HEK293 (cell line): ENCODE data around the gene GRM5.

ENCODE experiments used
- CTCF ChIA-PET: fragments of 350-600 bp; formaldehyde crosslinking; extraction: SDS; loops from one replicate; lab custom pipeline; 2021; ENCODE audit warnings: antibody characterized with exemption; lab: Yijun Ruan, JAX
- POLR2A ChIA-PET: fragments of 300-600 bp; formaldehyde crosslinking; extraction: SDS; loops from one replicate; lab custom pipeline; 2020; ENCODE audit warnings: antibody characterized with exemption, inconsistent platforms; lab: Yijun Ruan, JAX
- H3K27ac ChIP-seq: fragments of 200-500 bp; sonication (Bioruptor generic); 2 replicates; pipeline ENCODE4 v1.5.1; 2014; ENCODE audit warnings: low read depth, low read length, control low read depth, inconsistent platforms; ENCODE audit errors: extremely low read depth
- H3K36me3 ChIP-seq, 2 experiments: fragments of 200-500 bp in 1 of 2; sonication (Bioruptor generic) in 1 of 2; 1 replicate in 1 of 2; 2 replicates in 1 of 2; pipeline ENCODE4 v1.5.1; 2014 to 2017; ENCODE audit warnings: inconsistent platforms in 2 of 2, low read length in 2 of 2; ENCODE audit not compliant: control insufficient read depth in 2 of 2, insufficient read depth in 1 of 2
- H3K4me1 ChIP-seq: fragments of 200-500 bp; sonication (Bioruptor generic); 2 replicates; pipeline ENCODE4 v1.5.1; 2014; ENCODE audit warnings: mild to moderate bottlenecking, low read length, inconsistent platforms; ENCODE audit not compliant: control insufficient read depth, insufficient read depth
- H3K4me3 ChIP-seq: 2 replicates; pipeline ENCODE4 v1.5.1; 2011; ENCODE audit warnings: low read depth, mild to moderate bottlenecking, control low read depth, low read length, moderate library complexity
- H3K9me3 ChIP-seq: fragments of 200-500 bp; sonication (Bioruptor generic); 2 replicates; pipeline ENCODE4 v1.5.1; 2014; ENCODE audit warnings: low read depth, low read length, inconsistent platforms; ENCODE audit not compliant: control insufficient read depth, insufficient read depth
- BCL11B ChIP-seq: fragments of 450-650 bp; formaldehyde crosslinking; IDR thresholded peaks from 2 replicates; pipeline ENCODE4 v1.5.1; 2016; ENCODE audit warnings: low read depth, missing biosample characterization, missing genetic modification characterization
- GLI2 ChIP-seq: fragments of 450-650 bp; formaldehyde crosslinking; IDR thresholded peaks from 2 replicates; pipeline ENCODE4; 2017; ENCODE audit warnings: missing biosample characterization, missing genetic modification characterization, low read depth, borderline replicate concordance
- IKZF3 ChIP-seq: fragments of 450-650 bp; IDR thresholded peaks from 2 replicates; pipeline ENCODE4 v1.5.0; 2018; ENCODE audit warnings: missing biosample characterization, mild to moderate bottlenecking, missing genetic modification characterization, moderate library complexity
- KLF16 ChIP-seq: fragments of 450-650 bp; formaldehyde crosslinking; IDR thresholded peaks from 2 replicates; pipeline ENCODE4 v1.5.1; 2017; ENCODE audit warnings: missing biosample characterization, missing genetic modification characterization
- MEIS1 ChIP-seq: sonication (generic); formaldehyde crosslinking; IDR thresholded peaks from 2 replicates; pipeline ENCODE4 v1.8.1; 2022; ENCODE audit warnings: missing genetic modification reagents, mild to moderate bottlenecking, borderline replicate concordance
- MYNN ChIP-seq: fragments of 450-650 bp; formaldehyde crosslinking; IDR thresholded peaks from 2 replicates; pipeline ENCODE4 v1.5.1; 2016; ENCODE audit warnings: missing biosample characterization, missing genetic modification characterization, borderline replicate concordance
- OSR2 ChIP-seq: fragments of 450-650 bp; formaldehyde crosslinking; IDR thresholded peaks from 2 replicates; pipeline ENCODE4 v1.5.1; 2016; ENCODE audit warnings: missing biosample characterization, missing genetic modification characterization
- PBX3 ChIP-seq: sonication (generic); formaldehyde crosslinking; IDR thresholded peaks from 2 replicates; pipeline ENCODE4 v1.8.1; 2022; ENCODE audit warnings: mild to moderate bottlenecking, moderate library complexity, missing genetic modification reagents
- SP7 ChIP-seq: fragments of 450-650 bp; formaldehyde crosslinking; IDR thresholded peaks from 2 replicates; pipeline ENCODE4 v1.5.1; 2016; ENCODE audit warnings: missing biosample characterization, missing genetic modification characterization
- ZBTB20 ChIP-seq: fragments of 450-650 bp; formaldehyde crosslinking; IDR thresholded peaks from 2 replicates; pipeline ENCODE4 v1.5.1; 2016; ENCODE audit warnings: missing biosample characterization, missing genetic modification characterization
- ZBTB21 ChIP-seq: fragments of 450-650 bp; formaldehyde crosslinking; IDR thresholded peaks from 2 replicates; pipeline ENCODE4 v1.5.1; 2017; ENCODE audit warnings: missing biosample characterization, missing genetic modification characterization
- ZBTB49 ChIP-seq: fragments of 450-650 bp; formaldehyde crosslinking; IDR thresholded peaks from 2 replicates; pipeline ENCODE4 v1.5.1; 2016; ENCODE audit warnings: missing biosample characterization, missing genetic modification characterization, low read depth
- ZNF121 ChIP-seq: fragments of 450-650 bp; formaldehyde crosslinking; IDR thresholded peaks from 2 replicates; pipeline ENCODE4 v1.5.1; 2016; ENCODE audit warnings: missing biosample characterization, missing genetic modification characterization
- ZNF175 ChIP-seq: fragments of 450-650 bp; formaldehyde crosslinking; IDR thresholded peaks from 2 replicates; pipeline ENCODE4 v1.5.1; 2016; ENCODE audit warnings: missing biosample characterization, missing genetic modification characterization
- ZNF18 ChIP-seq: fragments of 450-650 bp; formaldehyde crosslinking; IDR thresholded peaks from 2 replicates; pipeline ENCODE4 v1.5.1; 2016; ENCODE audit warnings: missing biosample characterization, missing genetic modification characterization
- ZNF214 ChIP-seq: fragments of 450-650 bp; formaldehyde crosslinking; IDR thresholded peaks from 2 replicates; pipeline ENCODE4 v1.5.1; 2017; ENCODE audit warnings: missing biosample characterization, mild to moderate bottlenecking, missing genetic modification characterization, borderline replicate concordance
- ZNF274 ChIP-seq, 2 experiments: fragments of 200-500 bp in 1 of 2; fragments of 450-650 bp in 1 of 2; sonication (Bioruptor generic) in 1 of 2; formaldehyde crosslinking in 1 of 2; IDR thresholded peaks; 2 replicates each; pipeline versions ENCODE4 v1.5.1 to v1.6.1; 2014 to 2016; ENCODE audit warnings: borderline replicate concordance in 1 of 2, inconsistent platforms in 1 of 2, low read length in 1 of 2, missing biosample characterization in 1 of 2, missing genetic modification characterization in 1 of 2
- ZNF335 ChIP-seq: fragments of 450-650 bp; formaldehyde crosslinking; conservative IDR thresholded peaks from 2 replicates; pipeline ENCODE4 v1.5.1; 2016; ENCODE audit warnings: missing biosample characterization, missing genetic modification characterization
- ZNF341 ChIP-seq: fragments of 450-650 bp; formaldehyde crosslinking; IDR thresholded peaks from 2 replicates; pipeline ENCODE4; 2016; ENCODE audit warnings: low read depth, missing biosample characterization, missing genetic modification characterization
- ZNF488 ChIP-seq: fragments of 450-650 bp; formaldehyde crosslinking; IDR thresholded peaks from 2 replicates; pipeline ENCODE4 v1.5.1; 2016; ENCODE audit warnings: missing biosample characterization, missing genetic modification characterization
- ZNF549 ChIP-seq: fragments of 450-650 bp; IDR thresholded peaks from 2 replicates; pipeline ENCODE4 v1.5.1; 2018; ENCODE audit warnings: missing biosample characterization, missing genetic modification characterization, mild to moderate bottlenecking, inconsistent platforms, moderate library complexity
- ZNF580 ChIP-seq: fragments of 450-650 bp; formaldehyde crosslinking; IDR thresholded peaks from 2 replicates; pipeline ENCODE4 v1.5.1; 2016; ENCODE audit warnings: missing biosample characterization, missing genetic modification characterization
- ZNF654 ChIP-seq: fragments of 450-650 bp; formaldehyde crosslinking; IDR thresholded peaks from 2 replicates; pipeline ENCODE4 v1.5.1; 2016; ENCODE audit warnings: low read depth, missing biosample characterization, missing genetic modification characterization
- ZNF660 ChIP-seq: fragments of 450-650 bp; IDR thresholded peaks from 2 replicates; pipeline ENCODE4 v1.5.1; 2018; ENCODE audit warnings: missing biosample characterization, mild to moderate bottlenecking, missing genetic modification characterization
- ZNF707 ChIP-seq: fragments of 450-650 bp; formaldehyde crosslinking; IDR thresholded peaks from 2 replicates; pipeline ENCODE4 v1.5.1; 2016; ENCODE audit warnings: missing biosample characterization, missing genetic modification characterization
- ZNF792 ChIP-seq: fragments of 450-650 bp; formaldehyde crosslinking; IDR thresholded peaks from 2 replicates; pipeline ENCODE4 v1.5.1; 2016; ENCODE audit warnings: missing biosample characterization, missing genetic modification characterization
- ZXDB ChIP-seq: fragments of 450-650 bp; formaldehyde crosslinking; IDR thresholded peaks from 2 replicates; pipeline ENCODE4 v1.5.1; 2016; ENCODE audit warnings: missing biosample characterization, missing genetic modification characterization

The GRM5 gene

GRCh38 chr11:88831303-88831890 is 234.4 kb downstream of the GRM5 start:
- H3K27ac ChIP-seq = no peak overlapping the region
- no peaks in the 10 kb centered on the region for H3K9me3 ChIP-seq
- no peak overlapping the region for H3K4me3 ChIP-seq
- ChIA-PET POLR2A (interaction anchor here (0.5 to 0.6 kb wide), 2 partner anchors 151 to 163 kb away, joined by 3 to 6 read pairs; no protein-coding TSS in a partner anchor), CTCF (interaction anchor here (0.6 kb wide), 1 partner anchor 1478 kb away, joined by 3 read pairs; no protein-coding TSS in a partner anchor)
- no peaks in the 10 kb centered on the region for H3K36me3 ChIP-seq
- no peaks in the 10 kb centered on the region for H3K4me1 ChIP-seq
- TF ChIP-seq ZNF175 (tag by site-specific recombination) = no peak
- no peak for TF ChIP-seq ZNF341 (tag by site-specific recombination)
- no peak for TF ChIP-seq ZNF335 (tag by site-specific recombination)
- no peak for TF ChIP-seq ZBTB21 (tag by site-specific recombination)
- no peak for TF ChIP-seq ZNF654
- TF ChIP-seq ZNF274 (IDR thresholded peaks at IDR 0.05; ENCODE audit: low read length) = no peak
- no peak for TF ChIP-seq ZNF274 (tag by site-specific recombination; IDR thresholded peaks at IDR 0.05; ENCODE audit: borderline replicate concordance)
- no peak for TF ChIP-seq MEIS1
- TF ChIP-seq ZNF580 (tag by site-specific recombination) = no peak
- no peak for TF ChIP-seq ZNF214 (tag by site-specific recombination)
- no peak for TF ChIP-seq MYNN (tag by site-specific recombination)
- no peak for TF ChIP-seq ZNF18 (tag by site-specific recombination)
- no peak for TF ChIP-seq KLF16 (tag by site-specific recombination)
- no peak for TF ChIP-seq GLI2 (tag by site-specific recombination)
- TF ChIP-seq BCL11B (tag by site-specific recombination) = no peak
- TF ChIP-seq ZNF121 (tag by site-specific recombination) = no peak
- TF ChIP-seq ZBTB20 (tag by site-specific recombination) = no peak
- TF ChIP-seq ZNF792 (tag by site-specific recombination) = no peak
- TF ChIP-seq PBX3 = no peak
- no peak for TF ChIP-seq ZXDB (tag by site-specific recombination)
- no peak for TF ChIP-seq ZNF488 (tag by site-specific recombination)

GRCh38 chr11:88827018-88827676 is 238.6 kb downstream of the GRM5 start:
- TF ChIP-seq ZNF660 (tag by site-specific recombination) (no peak), IKZF3 (no peak), ZNF707 (tag by site-specific recombination) (no peak), PBX3 (no peak), OSR2 (no peak), SP7 (no peak), ZBTB49 (tag by site-specific recombination) (no peak), ZNF121 (tag by site-specific recombination) (no peak), ZNF549 (tag by site-specific recombination) (no peak), MEIS1 (no peak)
- no peaks in the 10 kb centered on the region for H3K36me3 ChIP-seq
- CTCF ChIA-PET = interaction anchor here (0.6 kb wide), 1 partner anchor 55 kb away, joined by 3 read pairs; no protein-coding TSS in a partner anchor
- no peak overlapping the region for H3K4me3 ChIP-seq
- no peaks in the 10 kb centered on the region for H3K4me1 ChIP-seq
- no peaks in the 10 kb centered on the region for H3K9me3 ChIP-seq
- H3K27ac ChIP-seq = no peak overlapping the region
- POLR2A ChIA-PET = no interaction called here
